Endothelial cell (in vitro differentiated cells): ENCODE measurements around the gene STAB2. TPM values are rescaled to one million over a fixed set of nuclear protein-coding genes. Genes with fewer than 3 reads are reported as not detected.
A peak's percentile ranks its signal among the peaks of the same experiment; 100 is the strongest.

Experiments used
- DNase-seq: peaks from one replicate; pipeline ENCODE4 v3.0.0; 2021; ENCODE audit warnings: low spot score
- H3K27ac Mint-ChIP-seq: one replicate; pipeline ENCODE4 v1.8.0; 2021; ENCODE audit warnings: mixed read lengths, inconsistent platforms; ENCODE audit not compliant: unreplicated experiment
- H3K27me3 Mint-ChIP-seq: one replicate; pipeline ENCODE4 v1.8.0; 2021; ENCODE audit warnings: mild to moderate bottlenecking, moderate library complexity, mixed read lengths, inconsistent platforms; ENCODE audit not compliant: unreplicated experiment
- H3K36me3 Mint-ChIP-seq: one replicate; pipeline ENCODE4 v1.8.0; 2021; ENCODE audit warnings: mild to moderate bottlenecking, low read depth, mixed read lengths, inconsistent platforms; ENCODE audit not compliant: unreplicated experiment
- H3K4me1 Mint-ChIP-seq: one replicate; pipeline ENCODE4 v1.8.0; 2021; ENCODE audit warnings: mild to moderate bottlenecking, mixed read lengths, inconsistent platforms; ENCODE audit not compliant: unreplicated experiment
- H3K4me3 Mint-ChIP-seq: one replicate; pipeline ENCODE4 v1.8.0; 2021; ENCODE audit warnings: mild to moderate bottlenecking, mixed read lengths, inconsistent platforms; ENCODE audit not compliant: unreplicated experiment
- H3K9me3 Mint-ChIP-seq: one replicate; pipeline ENCODE4 v1.8.0; 2021; ENCODE audit warnings: mixed read lengths, inconsistent platforms; ENCODE audit not compliant: unreplicated experiment
- CTCF ChIP-seq: fragments of 200-600 bp; sonication (generic); IDR thresholded peaks from one replicate; pipeline ENCODE4 v1.5.0; 2021; ENCODE audit warnings: antibody characterized with exemption; ENCODE audit not compliant: unreplicated experiment
- total RNA-seq: library from RNA; stranded (reverse); fragmentation: NEBNext Ultra II Directional; extraction: Animal tissue kit (Norgen Biotek cat#: 25700); gene quantifications from one replicate; pipeline ENCODE4 v1.2.1, GENCODE V29; 2021; ENCODE audit not compliant: unreplicated experiment

The STAB2 gene
- total RNA-seq, 1 donor from 2014 or later, result 0.10 TPM

- H3K4me1 Mint-ChIP-seq, result no peaks in the 10 kb centered on the region
- H3K9me3 Mint-ChIP-seq, result no peaks in the 10 kb centered on the region
- DNase-seq, result peak; percentile 18
These were observed 164.1 kb downstream of the STAB2 start for GRCh38 chr12:103751171-103751570.

GRCh38 chr12:103751600-103751999 lies 164.5 kb downstream of the STAB2 start:
- no peaks in the 10 kb centered on the region for H3K36me3 Mint-ChIP-seq
- no peak for TF ChIP-seq CTCF
- peaks cover 2% of the 10 kb centered on the region for H3K27me3 Mint-ChIP-seq
- no peak for DNase-seq
- H3K9me3 Mint-ChIP-seq, result no peaks in the 10 kb centered on the region
- no peaks in the 10 kb centered on the region for H3K4me1 Mint-ChIP-seq
- H3K27ac Mint-ChIP-seq, result no peak overlapping the region
- no peak overlapping the region for H3K4me3 Mint-ChIP-seq

More at GRCh38 chr12:103751171-103751570, 164.1 kb downstream of the STAB2 start:
- H3K27me3 Mint-ChIP-seq, result peaks cover 2% of the 10 kb centered on the region
- H3K36me3 Mint-ChIP-seq, result no peaks in the 10 kb centered on the region
- TF ChIP-seq CTCF, result peak; percentile 45
- H3K4me3 Mint-ChIP-seq, result no peak overlapping the region
- no peak overlapping the region for H3K27ac Mint-ChIP-seq

GRCh38 chr12:103755425-103755824 lies 168.4 kb downstream of the STAB2 start:
- no peak for TF ChIP-seq CTCF
- Mint-ChIP-seq H3K36me3 (no peaks in the 10 kb centered on the region), H3K27ac (no peak overlapping the region), H3K27me3 (peaks cover 5% of the 10 kb centered on the region), H3K4me3 (no peak overlapping the region), H3K9me3 (no peaks in the 10 kb centered on the region), H3K4me1 (no peaks in the 10 kb centered on the region)
- DNase-seq, result no peak

- Mint-ChIP-seq H3K27ac (no peak overlapping the region), H3K27me3 (peaks cover 5% of the 10 kb centered on the region), H3K9me3 (no peaks in the 10 kb centered on the region), H3K4me1 (no peaks in the 10 kb centered on the region), H3K36me3 (no peaks in the 10 kb centered on the region), H3K4me3 (no peak overlapping the region)
- no peak for DNase-seq
- TF ChIP-seq CTCF, result no peak
These were observed 169.4 kb downstream of the STAB2 start for GRCh38 chr12:103756443-103756842.

- TF ChIP-seq CTCF, result no peak
- H3K36me3 Mint-ChIP-seq, result no peaks in the 10 kb centered on the region
- DNase-seq, result no peak
- H3K4me3 Mint-ChIP-seq, result no peak overlapping the region
- H3K4me1 Mint-ChIP-seq, result no peaks in the 10 kb centered on the region
- peaks cover 5% of the 10 kb centered on the region for H3K27me3 Mint-ChIP-seq
- H3K9me3 Mint-ChIP-seq, result no peaks in the 10 kb centered on the region
- no peak overlapping the region for H3K27ac Mint-ChIP-seq
These were observed 170.2 kb downstream of the STAB2 start for GRCh38 chr12:103757248-103757647.
